Stimulated activated CD4-positive, alpha-beta T cell treated with anti-CD3 and anti-CD28 coated beads, TNF-alpha, amount 100 ng/mL, for 24 hours (primary cell): ENCODE measurements around the gene SHCBP1.
"Not testable (repeated sequence)": the region's sequence is repeated elsewhere in the genome, so short reads cannot be mapped to it uniquely, and the experiment has no call there.

ENCODE experiments used
- DNase-seq, 3 experiments: peaks; one replicate each; pipeline ENCODE4 v3.0.0-alpha.2; 2020; ENCODE audit warnings: low read depth in 3 of 3

Gene SHCBP1

DNA sequence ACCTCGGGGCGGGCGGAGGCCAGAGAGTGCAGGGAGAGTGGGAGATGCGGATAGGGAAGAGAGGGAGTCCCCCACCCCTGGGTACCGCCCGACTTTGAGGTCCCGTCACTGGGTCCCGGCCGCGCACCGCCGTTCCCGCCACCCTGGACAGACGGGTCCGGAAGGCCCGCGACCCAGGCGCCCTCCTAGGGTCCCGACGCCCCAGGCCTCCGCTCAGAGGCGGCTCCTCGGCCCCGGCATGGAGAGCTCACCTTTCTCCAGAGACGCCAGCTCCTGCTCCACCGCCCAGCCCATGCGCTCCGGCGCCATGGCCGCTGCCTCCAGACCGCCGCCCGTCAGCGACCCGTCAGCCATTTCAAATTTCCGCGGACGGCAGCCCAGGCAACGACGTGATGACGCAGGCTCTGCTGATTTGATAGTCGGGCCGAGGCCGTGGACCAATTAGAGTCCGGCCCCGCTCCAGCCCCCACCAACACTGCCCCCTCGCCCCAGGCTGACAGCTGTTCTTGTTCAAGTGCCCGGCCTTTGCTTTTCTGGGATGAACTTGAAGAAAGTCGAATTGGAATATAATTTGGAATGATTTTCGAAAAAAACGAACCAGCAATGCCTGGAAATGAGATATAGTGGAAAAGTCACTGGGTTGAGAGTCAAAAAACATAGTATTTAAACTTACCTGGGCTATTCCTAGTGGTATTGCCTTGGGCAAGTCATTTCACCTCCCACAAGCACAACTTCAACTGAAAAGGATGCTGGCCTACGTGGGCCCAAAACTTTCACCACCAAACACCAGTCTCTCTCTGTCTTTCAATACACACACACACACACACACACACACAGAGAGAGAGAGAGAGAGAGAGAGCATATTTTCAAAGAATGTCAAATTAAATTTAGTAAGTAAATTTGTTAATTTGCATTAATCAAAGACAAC, at the start of gene SHCBP1:
SHCBP1 (minus strand) TSS at position 374 of the 928 bp plus-strand sequence; CDS start at position 354, 20 bp downstream.
- peak; percentile 48 to 83 (median 51) for DNase-seq

DNA sequence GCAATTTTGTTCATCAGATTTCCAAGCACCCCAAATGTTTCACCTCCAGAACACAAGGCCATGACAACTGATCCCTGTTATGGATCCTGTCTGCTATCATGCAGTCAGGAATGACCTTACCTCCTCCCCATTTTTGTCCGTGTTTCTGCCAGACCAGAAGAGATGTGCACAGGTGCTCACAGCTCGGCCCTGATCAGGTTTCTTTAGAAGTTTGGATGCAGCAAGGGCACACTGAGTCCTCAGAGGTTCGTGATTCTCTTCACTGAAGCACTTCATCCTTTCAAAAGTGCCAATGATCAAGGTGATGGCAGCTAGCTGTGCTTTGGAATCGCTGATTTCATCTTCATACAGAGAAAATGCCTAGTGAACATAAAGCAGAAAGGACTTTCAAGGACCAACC, 40.9 kb upstream of the SHCBP1 start:
- no peak for DNase-seq

DNA sequence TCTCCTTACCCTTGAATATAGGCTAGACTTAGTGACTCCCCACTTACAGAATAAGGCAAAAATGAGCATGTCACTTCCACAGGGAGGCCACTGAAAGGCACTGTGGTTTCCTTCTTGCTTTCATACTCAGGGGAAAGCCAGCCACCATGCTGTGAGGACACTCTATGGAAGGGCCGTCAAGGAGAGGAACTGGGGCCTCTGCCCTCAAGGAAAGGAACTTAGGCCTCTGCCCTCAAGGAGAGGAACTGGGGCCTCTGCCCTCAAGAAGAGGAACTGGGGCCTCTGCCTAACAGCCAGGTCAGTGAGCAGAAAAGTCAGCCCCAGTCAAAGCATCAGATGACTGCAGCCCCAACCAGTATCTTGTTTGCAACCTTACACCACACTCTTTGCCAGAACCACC, 37.7 kb upstream of the SHCBP1 start:
- DNase-seq: peak in 1 of 3 experiments; percentile 11

- DNase-seq: no peak
Measured at GRCh38 chr16:46651305-46651704, 30.1 kb upstream of the SHCBP1 start.

- no peak for DNase-seq
Measured at GRCh38 chr16:46650254-46650623, 29.1 kb upstream of the SHCBP1 start.

DNA sequence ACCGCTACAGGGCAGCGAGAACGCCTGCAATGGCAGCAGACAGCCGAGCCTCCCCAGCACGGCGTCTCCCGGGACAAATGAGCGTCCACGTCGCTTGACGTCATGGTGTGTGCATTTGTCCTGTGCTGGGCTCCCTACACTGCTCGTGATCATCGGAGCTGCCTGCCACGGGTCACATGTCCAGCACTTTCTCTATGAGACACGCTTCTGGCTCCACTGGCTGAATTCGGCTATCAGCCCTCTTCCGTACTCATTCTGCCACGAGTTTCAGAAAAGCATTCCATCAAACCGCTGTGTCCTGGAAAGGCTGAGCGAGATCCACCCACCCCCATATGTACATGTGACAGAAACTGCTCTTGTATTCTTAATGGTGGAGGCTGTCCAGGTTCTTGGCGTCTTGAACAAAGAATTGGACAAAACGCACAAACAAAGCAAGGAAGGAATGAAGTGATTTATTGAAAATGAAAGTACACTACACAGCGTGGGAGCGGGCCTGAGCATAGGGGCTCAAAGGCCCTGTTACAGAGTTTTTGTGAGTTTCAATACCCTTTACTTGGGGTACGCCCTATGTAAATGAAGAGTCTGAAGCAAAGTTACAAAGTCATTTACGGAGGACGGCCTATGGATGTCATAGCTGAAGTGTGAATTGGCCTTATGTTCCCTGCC, 28.5 kb upstream of the SHCBP1 start:
- no peak for DNase-seq

DNA sequence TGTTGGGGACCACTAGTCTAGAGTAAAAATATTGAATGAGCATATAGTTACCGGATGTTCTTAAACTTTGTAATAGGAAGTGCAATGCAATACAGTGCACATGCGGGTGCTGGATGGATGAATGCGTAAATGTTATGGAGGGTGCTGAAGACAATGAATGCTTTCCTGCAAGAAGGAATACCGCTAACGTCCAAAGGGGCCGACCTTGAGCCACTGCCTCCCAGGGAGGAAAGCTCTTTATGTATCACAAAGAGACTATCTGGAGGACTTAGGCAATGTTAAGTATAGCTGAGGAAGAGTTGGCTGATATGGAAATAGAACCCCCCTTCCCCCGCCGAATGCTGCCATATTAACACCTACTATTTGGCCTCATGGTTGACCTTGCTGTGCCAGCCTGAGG, 27.5 kb upstream of the SHCBP1 start:
- no peak for DNase-seq

- no peak for DNase-seq
Measured at GRCh38 chr16:46638947-46639925, 18.1 kb upstream of the SHCBP1 start.

DNA sequence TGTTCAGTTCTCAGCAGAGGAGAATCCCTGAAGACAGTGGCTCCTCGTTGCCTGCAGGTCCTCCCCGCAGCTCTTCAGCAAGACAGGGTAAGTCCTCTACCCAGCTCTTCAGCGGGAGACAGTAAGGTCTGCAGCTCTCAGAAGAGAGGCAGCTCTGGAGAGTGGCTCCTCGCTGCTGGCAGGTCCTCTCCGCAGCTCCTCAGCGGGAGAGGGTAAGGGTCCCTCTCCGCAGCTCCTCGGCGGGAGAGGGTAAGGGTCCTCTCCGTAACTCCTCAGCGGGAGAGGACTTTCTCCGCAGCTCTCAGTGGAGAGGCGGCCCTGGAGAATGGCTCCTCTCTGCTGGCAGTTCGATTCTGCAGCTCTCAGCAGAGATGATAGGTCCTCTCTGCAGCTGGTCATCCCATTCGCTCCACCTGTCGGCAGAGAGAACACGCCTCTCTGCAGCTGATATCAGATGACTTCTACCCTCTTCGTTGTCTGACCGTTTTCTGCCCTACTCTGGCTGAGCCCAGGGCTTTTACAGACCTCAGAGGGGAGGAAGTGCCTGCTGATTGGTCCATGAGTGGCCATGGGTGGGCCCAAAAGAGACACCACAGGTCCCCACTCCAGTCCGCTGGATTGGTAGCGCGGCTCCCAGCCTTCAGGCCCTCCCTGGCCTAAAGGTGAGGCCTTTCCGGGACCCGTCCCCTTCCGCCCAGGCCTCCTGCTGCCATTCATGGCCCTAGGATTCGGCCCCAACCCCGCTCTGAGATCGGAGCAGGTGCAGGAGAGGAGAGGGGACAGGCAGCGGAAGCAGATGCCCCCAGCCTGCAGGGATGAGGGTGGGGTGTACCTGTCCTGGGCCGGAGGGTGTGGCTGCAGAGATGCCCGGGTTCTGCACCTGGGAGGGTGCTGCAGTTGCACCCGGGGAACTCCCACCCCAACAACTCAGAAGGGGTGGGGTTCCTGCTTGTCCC, 11.9 kb upstream of the SHCBP1 start:
- no peak for DNase-seq

DNA sequence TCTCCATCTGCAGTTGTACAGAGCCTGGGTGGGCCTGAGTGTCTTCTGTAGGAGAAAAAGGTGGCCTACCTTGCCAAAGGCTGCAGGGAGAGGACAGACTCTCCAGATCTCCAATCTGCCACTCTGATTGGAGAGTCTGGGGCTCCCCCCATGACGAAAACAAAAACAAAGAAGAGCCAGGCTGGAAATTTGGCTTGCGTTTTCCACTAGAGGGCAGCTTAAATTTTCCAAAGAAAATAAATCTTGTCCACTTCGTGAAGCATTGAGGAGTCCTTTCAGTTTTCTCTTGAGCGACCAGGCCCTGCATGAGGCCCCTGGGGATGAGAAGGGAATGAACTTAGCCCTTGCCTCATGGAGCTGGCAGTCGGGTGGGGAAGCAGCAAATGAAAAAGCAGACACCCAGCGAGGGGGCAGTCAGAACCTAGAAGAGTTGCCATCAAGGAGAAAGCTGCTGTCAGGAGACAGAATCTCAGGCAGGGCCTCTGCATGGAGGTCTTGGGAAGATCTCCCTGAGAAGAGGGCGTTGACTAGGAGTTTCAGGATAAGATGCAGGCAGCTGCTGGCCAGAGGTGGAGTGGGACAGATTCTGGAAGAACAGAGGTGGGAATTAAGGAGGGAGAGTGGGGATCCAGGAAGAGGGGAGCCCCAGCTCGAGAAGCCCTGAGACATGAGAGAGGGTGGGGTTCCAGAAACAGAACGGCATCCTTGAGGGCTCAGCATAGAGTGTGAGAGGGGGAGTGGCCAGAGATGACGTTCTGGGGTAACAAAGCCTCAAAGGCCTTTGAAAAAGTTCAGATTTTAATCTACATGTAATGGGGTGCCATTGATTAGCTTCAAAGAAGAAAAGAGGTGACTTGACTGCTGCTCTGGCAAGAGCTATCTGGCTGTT, 8.4 kb upstream of the SHCBP1 start:
- no peak for DNase-seq

DNA sequence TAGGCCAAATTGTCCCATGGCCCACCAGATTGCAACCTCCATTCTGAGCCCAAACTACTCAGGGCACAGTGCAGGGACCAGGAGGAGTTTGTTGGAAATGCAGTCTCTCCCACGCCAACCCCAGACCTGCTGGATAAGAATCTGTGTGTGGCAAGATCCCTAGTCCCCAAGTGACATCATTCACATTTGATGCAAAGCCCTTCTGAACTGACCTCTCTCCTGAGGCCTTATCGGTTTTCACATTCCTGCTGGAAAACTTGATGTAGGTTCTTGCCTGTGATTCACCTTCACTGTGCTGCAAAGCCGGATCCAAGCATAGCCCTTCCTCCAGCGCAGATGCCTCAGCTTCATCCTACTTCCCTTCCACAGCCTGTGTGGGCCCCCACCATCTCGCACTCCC, 6.6 kb upstream of the SHCBP1 start:
- DNase-seq: no peak

- not testable (repeated sequence) for DNase-seq
Measured at GRCh38 chr16:46626681-46627080, 5.5 kb upstream of the SHCBP1 start.

- not testable (repeated sequence) for DNase-seq
Measured at GRCh38 chr16:46624862-46625261, 3.7 kb upstream of the SHCBP1 start.

GRCh38 chr16:46623707-46624106, 2.5 kb upstream of the SHCBP1 start:
- not testable (repeated sequence) for DNase-seq

GRCh38 chr16:46623246-46623645, 2.1 kb upstream of the SHCBP1 start:
- DNase-seq: not testable (repeated sequence)

DNA sequence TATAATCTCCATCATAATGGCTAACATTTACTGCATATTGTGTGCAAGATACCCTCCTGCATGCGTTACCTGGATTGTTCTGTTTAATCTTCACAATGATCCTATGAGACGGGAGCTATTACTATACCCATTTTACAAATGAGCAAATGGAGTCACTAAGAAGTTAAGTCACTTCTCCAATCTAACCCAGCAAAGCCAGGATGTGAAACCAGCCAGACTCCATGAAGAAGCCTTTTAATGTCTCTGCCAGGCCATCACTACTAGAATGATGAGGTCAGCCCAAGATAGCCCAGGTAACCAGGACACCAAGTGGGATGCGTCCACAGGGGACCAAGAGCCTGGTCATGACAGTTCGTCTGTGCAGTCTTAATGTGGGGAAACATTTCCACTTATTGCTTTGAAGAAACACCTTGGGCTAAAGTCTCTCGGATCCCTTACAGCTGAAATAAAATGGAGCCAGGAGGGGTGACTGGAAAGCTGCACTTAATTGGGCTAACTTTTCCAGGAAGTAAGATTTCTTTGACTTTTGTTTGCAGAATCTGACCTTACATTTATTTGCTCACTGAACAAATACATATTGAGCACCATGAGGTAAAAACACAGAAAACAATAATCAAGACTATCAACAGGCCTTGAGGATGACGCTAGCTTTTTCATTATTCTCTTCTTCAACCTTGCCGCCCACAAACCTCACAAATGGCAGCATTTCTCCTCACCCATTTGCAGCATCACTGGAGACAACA, 926 bp upstream of the SHCBP1 start:
- no peak for DNase-seq

DNA sequence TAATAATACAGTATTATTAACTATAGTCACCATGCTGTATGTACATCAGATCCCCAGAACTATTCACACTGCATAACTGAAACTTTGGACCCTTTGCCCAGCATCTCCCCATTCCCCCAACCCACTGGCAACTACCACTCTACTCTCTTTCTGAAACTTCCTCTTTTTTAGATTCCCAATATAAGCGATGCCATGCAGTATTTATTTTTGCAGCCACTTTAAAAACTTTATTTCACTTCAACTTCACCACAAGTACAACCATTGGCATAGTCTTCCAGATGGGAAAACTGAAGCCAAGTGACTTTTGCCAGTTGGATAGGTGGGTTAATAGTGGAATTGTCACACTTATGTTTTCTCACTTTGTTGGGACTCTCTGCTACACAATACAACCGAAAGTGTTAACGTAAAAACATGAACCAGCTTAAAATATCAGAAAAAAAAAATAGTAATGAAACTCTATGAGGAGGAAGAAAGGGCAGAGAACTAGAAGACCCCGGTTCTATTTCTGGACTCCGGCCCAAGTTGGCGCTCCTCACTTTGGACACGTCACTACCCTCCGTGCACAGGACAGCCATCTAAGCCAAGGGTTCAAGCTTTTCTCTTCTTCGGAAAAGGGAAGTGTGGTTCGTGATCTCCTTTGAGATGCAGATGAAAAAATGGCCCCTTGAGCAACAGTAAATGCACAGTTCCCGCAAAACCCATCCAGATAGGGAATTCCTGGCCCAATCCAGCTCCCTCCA, 743 bp downstream of the SHCBP1 start:
- no peak for DNase-seq

DNA sequence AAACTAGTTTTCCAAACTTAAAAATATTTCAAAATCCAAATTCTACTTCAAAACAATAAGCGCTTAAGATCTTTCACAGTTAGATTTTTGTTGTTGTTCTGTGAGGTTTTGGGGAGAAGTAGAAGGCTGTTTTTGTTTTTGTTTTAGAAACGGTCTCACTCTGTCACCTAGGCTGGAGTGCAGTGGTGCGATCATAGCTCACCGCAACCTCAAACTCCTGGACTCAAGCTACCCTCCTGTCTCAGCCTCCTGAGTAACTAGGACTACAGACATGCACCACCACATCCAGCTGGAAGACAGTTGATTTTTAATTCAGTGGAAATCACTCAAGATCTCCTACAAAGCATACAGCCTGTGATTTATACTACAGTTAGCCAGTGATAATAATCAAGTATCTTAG, 2.7 kb downstream of the SHCBP1 start:
- no peak for DNase-seq
